ENCODE measurements around the gene INPP5F.

GRCh38 chr10:119872610-119872859 lies 146.7 kb downstream of the INPP5F start, which contains the start of gene MCMBP:
- TF ChIP-seq CTCF (IDR thresholded peaks at IDR 0.05; ENCODE audit: insufficient read depth, low read length) (no peak), REST (IDR thresholded peaks at IDR 0.05; ENCODE audit: insufficient replicate concordance, low read depth) (no peak), GABPA (IDR thresholded peaks at IDR 0.05; ENCODE audit: low read depth) (no peak), POLR2AphosphoS5 (IDR thresholded peaks at IDR 0.05; ENCODE audit: low read depth) (0 out of 2 replicates have a peak, but pooled peaks have one; percentile 19)

Measured in HL-60 (cell line).